Upper lobe of left lung (tissue), 4 donors: Measurements from ENCODE around the gene CCNB1.

Source experiments
- CTCF ChIP-seq, 6 experiments: fragments of 450-650 bp in 4 of 6; fragments of 200-600 bp in 2 of 6; sonication (generic) in 2 of 6; IDR thresholded peaks; one replicate each; pipeline ENCODE4 v1.5.1; 2016 to 2019; ENCODE audit warnings: antibody characterized with exemption in 6 of 6
- POLR2A ChIP-seq, 4 donors: fragments of 450-650 bp; IDR thresholded peaks; one replicate each; pipeline ENCODE4 v1.5.1; 2016 to 2017; ENCODE audit warnings: antibody characterized with exemption in 4 of 4, mild to moderate bottlenecking in 2 of 4
- POLR2AphosphoS5 ChIP-seq, 2 donors: sonication (generic); formaldehyde crosslinking; IDR thresholded peaks; one replicate each; pipeline ENCODE4 v1.5.1; 2017; ENCODE audit warnings: antibody characterized with exemption in 2 of 2

GRCh38 chr5:69152731-69153130 lies 14.2 kb upstream of the CCNB1 start:
- no peak for TF ChIP-seq POLR2AphosphoS5 (IDR thresholded peaks at IDR 0.05)
- no peak for TF ChIP-seq CTCF (IDR thresholded peaks at IDR 0.05)
- TF ChIP-seq POLR2A (IDR thresholded peaks at IDR 0.05), result no peak
